Islet of Langerhans (tissue), 1 donor: ENCODE data around the gene AS3MT.
A peak's percentile ranks its signal among the peaks of the same experiment; 100 is the strongest.
"Not testable (repeated sequence)": the region's sequence is repeated elsewhere in the genome, so short reads cannot be mapped to it uniquely, and the experiment has no call there.

ENCODE experiments used
- FAIRE-seq: peaks from one replicate; lab custom pipeline; 2011; peaks lifted over from hg19 to GRCh38; lab: Jason Lieb, UNC

Gene AS3MT

DNA sequence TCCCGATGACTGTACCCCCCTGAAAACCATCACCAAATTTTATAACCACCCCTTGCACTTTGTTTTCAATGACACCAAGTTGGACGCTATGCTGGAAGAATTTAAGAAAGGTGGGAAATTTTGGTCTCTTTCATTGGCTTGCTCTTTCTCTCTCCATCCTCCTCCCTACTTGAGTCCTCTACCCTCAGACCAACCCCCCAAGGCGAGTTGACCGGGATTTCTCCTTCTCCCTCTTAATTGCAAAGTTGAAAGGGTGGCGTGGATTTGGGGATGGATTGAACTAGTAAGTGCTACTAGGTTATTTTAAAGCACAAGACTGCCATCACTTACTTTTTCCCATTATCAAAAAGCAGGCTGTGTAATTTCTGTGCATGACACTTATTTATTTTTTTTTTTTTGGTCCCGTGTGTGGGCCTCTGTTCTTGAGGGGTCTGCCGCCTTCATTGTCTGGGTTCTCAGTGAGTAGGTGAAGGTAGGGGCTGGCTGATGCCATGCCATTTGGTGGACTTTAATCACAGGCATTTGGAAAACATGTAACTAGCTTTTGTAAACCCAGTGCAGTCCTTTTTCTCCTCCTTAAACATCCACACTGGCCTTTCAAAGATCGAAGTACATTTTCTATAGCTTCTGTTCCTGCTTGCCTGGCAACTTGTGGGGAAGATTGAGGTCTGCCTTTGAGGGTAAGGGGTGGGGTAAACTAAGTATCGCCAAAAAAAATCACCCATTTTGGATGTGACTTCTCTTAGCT, 50.9 kb downstream of the AS3MT start:
- FAIRE-seq = no peak

DNA sequence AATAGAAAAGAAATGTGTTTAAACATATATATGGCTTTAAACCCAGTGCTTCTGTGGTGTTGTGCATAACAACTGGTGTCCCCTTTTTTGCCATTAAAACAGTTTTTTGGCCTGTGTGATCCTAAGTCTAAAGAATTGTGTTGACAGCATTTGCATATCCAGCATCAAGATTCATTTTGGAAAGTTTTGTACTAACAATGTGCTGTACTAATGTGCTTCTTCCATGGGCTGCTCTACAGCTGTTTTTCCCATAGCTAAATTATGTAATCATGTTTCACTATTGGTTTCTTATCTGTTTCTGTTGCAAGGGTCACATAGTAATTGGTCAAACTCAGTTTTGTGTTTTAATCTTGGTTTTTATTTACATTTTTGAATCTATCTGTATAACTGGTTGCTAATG, 54.3 kb downstream of the AS3MT start:
- no peak for FAIRE-seq

DNA sequence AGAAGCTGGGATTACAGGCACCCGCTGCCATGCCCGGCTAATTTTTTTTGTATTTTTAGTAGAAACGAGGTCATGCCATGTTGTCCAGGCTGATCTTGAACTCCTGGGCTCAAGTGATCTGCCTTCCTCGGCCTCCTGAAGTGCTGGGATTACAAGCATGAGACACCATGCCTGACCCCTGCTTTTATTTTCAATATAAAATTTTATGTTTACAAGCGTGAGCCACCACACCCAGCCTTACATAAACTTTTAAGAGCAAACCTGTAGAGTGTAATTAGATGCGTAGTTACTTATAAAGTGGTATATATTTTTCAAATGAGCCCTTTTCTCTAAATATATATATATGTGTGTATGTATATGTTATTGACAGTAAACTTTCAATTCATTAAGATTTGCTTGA, 57.6 kb downstream of the AS3MT start:
- no peak for FAIRE-seq

DNA sequence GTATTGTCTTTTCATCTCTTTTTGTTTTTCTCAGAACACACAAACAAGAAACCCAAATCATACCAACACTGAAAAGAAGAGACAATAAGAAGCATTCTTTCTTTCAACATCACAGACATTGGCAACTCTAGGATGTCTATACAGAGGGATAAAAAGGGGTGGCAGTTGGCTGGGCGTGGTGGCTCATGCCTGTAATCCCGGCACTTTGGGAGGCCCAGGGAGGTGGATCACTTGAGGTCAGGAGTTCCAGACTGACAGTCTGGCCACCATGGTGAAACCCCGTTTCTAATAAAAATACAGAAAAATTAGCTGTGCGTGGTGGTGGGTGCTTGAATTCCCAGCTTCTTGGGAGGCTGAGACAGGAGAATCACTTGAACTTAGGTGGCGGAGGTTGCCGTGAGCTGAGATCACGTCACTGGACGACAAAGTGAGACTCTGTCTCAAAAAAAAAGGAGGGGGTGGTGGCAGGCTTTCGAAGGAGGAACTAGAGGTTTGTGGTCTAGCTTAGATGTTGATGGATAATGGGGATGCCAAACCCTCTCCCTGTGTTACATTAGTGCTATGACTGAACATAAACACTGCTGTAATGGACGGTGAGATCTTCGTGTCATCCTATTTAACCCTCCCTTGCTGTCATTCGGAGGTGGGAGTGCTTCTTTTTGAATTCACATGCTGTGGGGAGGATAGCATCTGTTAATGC, 58.2 kb downstream of the AS3MT start:
- FAIRE-seq = no peak

DNA sequence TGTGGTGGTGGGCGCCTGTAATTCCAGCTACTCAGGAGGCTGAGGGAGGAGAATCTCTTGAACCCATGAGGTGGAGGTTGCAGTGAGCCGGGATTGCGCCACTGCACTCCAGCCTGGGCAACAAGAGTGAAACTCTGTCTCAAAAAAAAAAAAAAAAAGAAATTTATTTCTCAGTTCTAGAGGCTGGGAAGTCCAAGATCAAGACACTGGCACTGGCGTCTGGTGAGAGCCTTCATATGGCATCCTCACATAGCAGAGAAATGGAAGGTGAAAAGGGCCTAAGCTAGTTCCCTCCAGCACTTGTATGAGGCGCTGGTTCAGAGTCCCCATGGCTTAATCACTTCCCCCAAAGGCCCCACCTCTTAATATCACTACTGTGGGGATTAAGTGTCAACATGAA, 59.2 kb downstream of the AS3MT start:
- not testable (repeated sequence) for FAIRE-seq

DNA sequence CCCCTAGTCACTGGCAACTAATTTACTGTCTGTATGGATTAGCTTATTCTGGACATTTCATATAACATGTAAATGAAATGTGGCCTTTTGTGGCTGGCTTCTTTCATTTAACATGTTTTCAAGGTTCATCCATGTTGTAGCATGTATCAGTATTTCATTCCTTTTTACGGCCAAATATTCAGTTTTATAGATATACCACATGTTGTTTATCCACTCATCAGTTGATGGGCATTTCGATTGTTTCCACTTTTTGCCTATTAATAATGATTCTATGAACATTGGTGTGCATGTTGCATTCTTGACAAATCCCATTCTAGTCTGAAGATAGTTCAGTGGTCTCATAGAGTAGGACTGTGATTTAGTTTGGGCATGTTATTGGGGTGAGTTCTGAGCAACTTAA, 61.5 kb downstream of the AS3MT start:
- FAIRE-seq = no peak

DNA sequence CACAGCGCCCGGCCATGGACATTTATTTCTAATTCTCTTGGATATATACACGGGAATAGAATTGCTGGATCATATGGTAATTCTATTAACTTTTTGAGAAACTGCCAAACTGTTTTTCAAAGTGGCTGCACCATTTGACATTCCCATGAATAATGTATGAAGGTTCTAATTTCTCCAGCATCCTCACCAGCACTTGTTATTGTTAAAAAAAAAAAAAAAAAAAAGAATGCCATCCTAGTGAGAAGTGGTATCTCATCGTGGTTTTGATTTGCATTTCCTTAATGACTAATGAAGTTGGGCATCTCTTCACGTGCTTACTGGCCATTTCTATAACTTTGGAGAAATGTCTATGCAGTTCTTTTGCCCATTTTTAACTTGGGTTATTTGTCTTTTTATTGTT, 62.4 kb downstream of the AS3MT start:
- no peak for FAIRE-seq

DNA sequence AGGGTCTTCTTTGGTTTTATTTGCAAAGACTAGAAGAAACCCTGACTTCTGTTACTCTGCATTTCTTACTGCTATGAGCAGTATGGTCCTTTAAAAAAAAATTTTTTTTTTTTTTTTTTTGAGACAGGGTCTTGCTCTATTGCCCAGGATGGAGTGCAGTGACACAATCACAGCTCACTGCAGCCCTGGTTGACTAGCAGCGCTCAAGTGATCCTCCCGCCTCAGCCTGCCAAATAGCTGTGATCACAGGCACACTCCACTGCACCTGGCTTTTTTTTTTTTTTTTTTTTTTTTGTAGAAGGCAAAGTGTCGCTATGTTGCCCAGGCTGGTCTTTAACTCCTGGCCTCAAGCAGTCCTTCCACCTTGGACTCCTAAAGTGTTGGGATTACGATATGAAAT, 66.2 kb downstream of the AS3MT start:
- FAIRE-seq = peak; percentile 17

DNA sequence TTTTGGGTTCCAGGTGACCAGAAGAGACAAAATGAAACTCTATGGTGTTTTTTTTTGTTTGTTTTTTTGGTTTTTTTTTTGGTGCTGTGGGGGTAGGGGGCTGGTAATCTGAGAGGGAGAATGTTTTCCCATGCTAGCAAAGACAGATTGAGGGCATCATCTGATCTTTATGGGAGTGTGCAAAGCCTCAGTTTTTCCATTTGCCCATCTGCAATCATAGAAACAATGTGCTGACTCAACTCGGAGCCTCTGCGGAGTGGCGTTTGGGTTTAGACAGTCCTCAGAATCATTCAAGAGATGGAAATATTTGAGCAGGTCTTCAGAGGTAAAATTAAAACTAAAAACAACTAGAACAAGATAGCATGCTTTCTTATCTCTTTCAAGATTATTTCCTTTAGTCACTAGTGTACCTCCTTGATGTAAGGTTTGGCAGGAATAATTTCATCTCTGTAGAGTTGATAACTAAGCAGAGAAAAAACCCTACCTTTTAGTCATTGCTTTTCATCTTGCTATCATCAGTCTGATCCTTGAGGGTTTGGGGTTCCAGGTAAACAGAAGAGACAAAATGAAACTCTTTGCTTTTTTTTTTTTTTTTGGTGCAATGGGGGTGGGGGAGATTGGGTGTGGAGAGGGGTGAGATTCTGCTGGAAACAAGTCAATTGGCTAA, 66.8 kb downstream of the AS3MT start:
- FAIRE-seq = no peak

DNA sequence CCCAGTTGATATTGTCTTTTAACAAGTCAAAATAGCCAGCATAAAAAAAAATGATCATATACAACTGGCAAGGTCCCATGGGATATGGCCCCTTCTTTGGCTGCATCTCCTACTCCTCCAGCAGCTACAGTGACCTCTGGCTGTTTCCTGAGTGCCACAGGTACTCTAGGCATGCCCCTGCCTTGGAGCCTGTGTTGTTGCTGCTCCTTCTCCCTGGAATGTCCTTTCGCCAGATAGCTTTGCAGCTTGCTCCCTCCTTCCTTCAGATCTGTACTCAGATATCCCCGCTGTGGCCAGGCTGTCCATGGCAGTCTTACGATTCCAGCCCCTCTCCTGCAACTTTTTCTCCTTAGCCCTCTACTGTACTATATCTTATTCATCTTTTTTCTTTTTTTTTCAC, 72.1 kb downstream of the AS3MT start:
- no peak for FAIRE-seq

DNA sequence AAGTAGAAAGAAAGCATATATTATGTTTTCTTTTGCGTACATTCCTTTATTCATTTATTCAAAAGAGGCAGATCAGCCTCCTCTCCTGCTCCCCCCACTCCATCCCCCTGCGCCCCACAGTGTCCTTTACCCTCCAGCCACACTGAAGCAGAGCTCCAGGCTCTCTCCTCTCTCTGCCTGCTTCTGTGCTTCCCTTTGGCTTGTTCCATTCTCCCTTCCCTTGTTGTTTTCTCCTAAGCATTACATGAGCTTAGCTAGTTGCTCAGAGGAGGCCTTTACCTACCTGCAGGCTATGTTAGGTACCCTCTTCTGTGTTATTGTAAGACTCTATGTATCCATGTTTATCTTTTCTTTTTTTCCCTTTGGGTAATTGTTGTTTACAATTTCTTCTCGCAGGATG, 76.2 kb downstream of the AS3MT start:
- no peak for FAIRE-seq

DNA sequence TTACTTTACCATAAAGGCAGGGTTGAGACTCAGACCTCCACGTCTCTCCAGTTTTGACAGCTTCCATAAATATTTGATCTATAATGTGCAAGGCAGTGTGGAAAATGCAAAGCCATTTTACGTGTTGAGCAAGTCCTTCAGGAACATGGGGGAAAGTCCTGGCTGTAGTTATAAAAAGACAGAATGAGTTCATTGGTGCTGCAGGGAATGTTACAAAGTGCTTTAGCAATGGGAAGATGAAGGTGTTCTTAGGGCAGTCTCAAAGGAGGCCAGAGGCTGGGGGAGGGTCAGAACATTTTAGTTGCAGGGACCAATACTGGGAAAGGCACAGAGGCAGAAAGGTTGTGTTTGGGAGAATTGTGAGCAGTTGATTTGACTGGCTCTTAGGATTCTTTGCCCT, 76.7 kb downstream of the AS3MT start:
- FAIRE-seq = no peak

DNA sequence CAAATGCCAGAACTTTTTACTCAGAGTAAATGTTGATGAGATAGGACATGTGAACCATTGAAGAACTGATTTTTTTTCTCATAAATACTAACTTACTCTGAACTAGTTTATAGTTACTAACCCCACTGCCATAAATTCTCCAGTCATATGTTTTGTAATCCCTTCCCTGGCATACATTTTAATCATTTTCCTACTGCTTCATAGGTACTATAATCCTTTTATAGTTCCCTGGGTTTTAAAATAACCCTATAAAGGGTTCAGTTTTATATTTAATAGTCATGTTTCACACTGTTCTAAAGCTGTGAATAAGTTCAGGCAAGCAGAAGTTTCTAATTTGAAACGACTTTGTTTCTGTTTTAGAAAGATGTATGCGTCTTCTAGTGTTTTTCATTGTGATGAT, 77.7 kb downstream of the AS3MT start:
- FAIRE-seq = no peak

DNA sequence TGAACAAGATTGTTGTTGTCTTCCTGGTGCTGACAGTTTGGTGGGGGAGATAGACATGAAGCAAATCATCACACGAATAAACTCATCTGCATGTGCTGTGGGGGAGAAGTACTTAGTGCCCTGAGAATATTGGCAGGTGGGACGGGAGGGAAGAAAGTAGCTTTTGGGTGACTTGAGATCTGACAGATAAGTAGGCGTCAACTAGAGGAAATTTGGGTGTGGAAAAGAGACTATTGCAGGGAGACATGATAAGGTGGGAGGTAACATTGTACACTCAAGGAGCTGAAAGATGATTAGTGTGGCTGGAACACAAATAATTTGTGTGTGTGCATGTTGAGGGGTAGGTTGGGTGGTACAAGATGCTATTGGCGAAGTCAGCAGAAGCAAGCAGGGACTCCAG, 78.9 kb downstream of the AS3MT start:
- FAIRE-seq = no peak

DNA sequence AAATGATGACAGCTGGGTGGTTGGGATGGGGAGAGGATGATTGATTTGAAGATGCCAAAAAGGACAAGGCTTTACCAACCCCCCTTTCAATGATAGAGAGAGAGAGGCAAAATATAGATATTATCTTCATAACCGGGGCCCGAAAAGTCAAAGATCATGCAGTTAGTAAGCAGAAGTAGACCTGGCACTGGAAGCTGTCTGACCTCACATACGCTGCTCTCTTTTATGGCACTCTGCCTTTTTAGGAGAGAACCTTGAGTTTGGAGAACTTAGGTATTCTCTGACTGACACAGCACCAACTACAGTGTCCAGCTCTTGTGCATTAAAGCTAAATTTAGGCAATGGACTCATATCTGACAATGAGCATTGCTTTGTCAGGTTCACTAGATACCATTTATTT, 79.5 kb downstream of the AS3MT start:
- no peak for FAIRE-seq

DNA sequence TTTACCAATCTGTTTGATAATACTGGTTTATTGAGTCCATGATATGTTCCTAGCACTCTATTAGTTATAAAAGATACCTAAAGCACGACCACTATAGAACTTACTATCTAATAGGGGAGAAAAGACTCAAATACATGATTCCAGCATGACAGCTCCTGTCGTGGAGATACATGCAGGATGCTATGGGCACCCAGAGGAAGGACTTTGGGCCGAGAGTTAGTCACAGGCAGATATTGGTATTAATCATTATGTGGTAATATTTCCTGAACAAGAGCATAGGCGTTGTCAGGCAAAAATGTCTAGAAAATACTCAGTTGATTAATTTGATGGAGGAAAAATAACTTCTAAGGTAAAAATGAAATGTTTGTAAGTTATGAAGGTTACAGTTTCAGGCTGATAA, 80.6 kb downstream of the AS3MT start:
- no peak for FAIRE-seq

DNA sequence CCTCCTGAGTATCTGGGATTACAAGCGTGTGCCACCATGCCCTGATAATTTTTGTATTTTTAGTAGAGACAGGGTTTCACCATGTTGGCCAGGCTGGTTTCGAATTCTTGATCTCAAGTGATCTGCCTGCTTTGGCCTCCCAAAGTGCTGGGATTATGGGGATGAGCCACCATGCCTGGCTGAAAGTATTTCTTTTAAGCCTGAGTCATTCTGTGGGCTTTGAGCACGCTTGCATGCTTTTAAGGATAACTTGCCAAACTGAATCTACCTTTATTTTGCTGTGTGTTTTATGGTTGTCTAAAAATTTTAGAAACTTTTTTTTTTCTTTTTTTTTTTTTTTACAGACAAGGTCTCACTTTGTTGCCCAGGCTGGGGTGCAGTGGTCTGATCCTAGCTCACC, 82.0 kb downstream of the AS3MT start:
- no peak for FAIRE-seq
